Uterus (tissue), 4 donors: ENCODE measurements around the gene DGAT2. TPM values are rescaled to one million over a fixed set of nuclear protein-coding genes. Genes with fewer than 3 reads are reported as not detected.
"Not testable (repeated sequence)": the region's sequence is repeated elsewhere in the genome, so short reads cannot be mapped to it uniquely, and the experiment has no call there.

Experiments used
- DNase-seq, 2 donors: peaks; one replicate each; pipeline ENCODE4 v3.0.0-alpha.2; 2019 to 2020
- H3K27ac ChIP-seq, 2 donors: fragments of 200-600 bp; sonication (generic); 1 replicate in 1 of 2; 2 replicates in 1 of 2; pipeline ENCODE4 v1.5.1; 2016 to 2018
- H3K27me3 ChIP-seq, 2 donors: fragments of 200-600 bp; sonication (generic); one replicate each; pipeline ENCODE4 v1.5.1; 2018 to 2019; ENCODE audit warnings: control low read depth in 1 of 2
- H3K36me3 ChIP-seq, 2 donors: fragments of 200-600 bp; sonication (generic); one replicate each; pipeline ENCODE4 v1.5.1; 2019; ENCODE audit warnings: control low read depth in 1 of 2
- H3K4me1 ChIP-seq, 2 donors: fragments of 200-600 bp; sonication (generic); one replicate each; pipeline ENCODE4 v1.5.1; 2018 to 2019; ENCODE audit warnings: control low read depth in 1 of 2
- H3K4me3 ChIP-seq, 2 donors: fragments of 200-600 bp; sonication (generic); 1 replicate in 1 of 2; 2 replicates in 1 of 2; pipeline ENCODE4 v1.5.1; 2018 to 2019; ENCODE audit warnings: mild to moderate bottlenecking in 1 of 2
- H3K9me3 ChIP-seq, 2 donors: fragments of 200-600 bp; sonication (generic); one replicate each; pipeline ENCODE4 v1.5.1; 2019; ENCODE audit warnings: control low read depth in 1 of 2
- CTCF ChIP-seq, 4 experiments: fragments of 200-600 bp in 2 of 4; fragments of 450-650 bp in 2 of 4; sonication (generic) in 2 of 4; IDR thresholded peaks; one replicate each; pipeline ENCODE4 v1.5.1; 2016 to 2019; ENCODE audit warnings: antibody characterized with exemption in 4 of 4, mild to moderate bottlenecking in 2 of 4, moderate library complexity in 1 of 4
- POLR2A ChIP-seq, 2 donors: fragments of 450-650 bp; IDR thresholded peaks; one replicate each; pipeline ENCODE4 v1.6.1; 2016; ENCODE audit warnings: antibody characterized with exemption in 2 of 2, mild to moderate bottlenecking in 1 of 2, moderate library complexity in 1 of 2
- intact Hi-C: fragments of 100-400 bp; cut with DNase I; formaldehyde crosslinking; loops from one replicate; pipeline ENCODE4 v1.15.1; 2023; ENCODE audit warnings: low total_unique reads
- total RNA-seq, 4 donors: library from RNA; depleted of rRNA in 3 of 4; stranded (reverse); fragments of >200 nt in 3 of 4; gene quantifications; one replicate each; pipeline versions ENCODE4 v1.1.0 to v1.2.4, GENCODE V29; 2014 to 2023
- donor health status: DM: yes; HTN: yes; CAD: no.

DGAT2 gene
- total RNA-seq, 4 donors from 2014 or later = 0.29 to 1.5 (median 1.5) TPM; not detected in 1

GRCh38 chr11:75743711-75744563 lies 24.6 kb upstream of the DGAT2 start:
- TF ChIP-seq POLR2A (IDR thresholded peaks at IDR 0.05) (no peak), CTCF (IDR thresholded peaks at IDR 0.05) (no peak)
- Histone ChIP-seq H3K27ac (no peak overlapping the region), H3K4me3 (no peak overlapping the region), H3K36me3 (no peaks in the 10 kb centered on the region), H3K27me3 (no peaks in the 10 kb centered on the region), H3K4me1 (no peaks in the 10 kb centered on the region), H3K9me3 (no peaks in the 10 kb centered on the region)
- DNase-seq = no peak
- intact Hi-C loops = no loop called here

GRCh38 chr11:75745807-75746206 lies 22.8 kb upstream of the DGAT2 start:
- DNase-seq = no peak
- no peak for TF ChIP-seq CTCF (IDR thresholded peaks at IDR 0.05)
- no peak for TF ChIP-seq POLR2A (IDR thresholded peaks at IDR 0.05)
- intact Hi-C loops = no loop called here
- Histone ChIP-seq H3K27ac (no peak overlapping the region), H3K9me3 (no peaks in the 10 kb centered on the region), H3K36me3 (no peaks in the 10 kb centered on the region), H3K4me3 (no peak overlapping the region), H3K27me3 (no peaks in the 10 kb centered on the region), H3K4me1 (no peaks in the 10 kb centered on the region)

GRCh38 chr11:75748729-75749273 lies 19.8 kb upstream of the DGAT2 start:
- H3K27me3 ChIP-seq, H3K4me3 ChIP-seq, H3K36me3 ChIP-seq, H3K9me3 ChIP-seq, H3K4me1 ChIP-seq, DNase-seq, intact Hi-C loops, H3K27ac ChIP-seq: not testable (repeated sequence)

GRCh38 chr11:75754933-75755332 lies 13.6 kb upstream of the DGAT2 start:
- intact Hi-C loops, H3K27me3 ChIP-seq, H3K36me3 ChIP-seq, H3K9me3 ChIP-seq, H3K4me1 ChIP-seq, H3K27ac ChIP-seq, DNase-seq, H3K4me3 ChIP-seq: not testable (repeated sequence)

GRCh38 chr11:75757651-75758050 lies 10.9 kb upstream of the DGAT2 start:
- TF ChIP-seq POLR2A (IDR thresholded peaks at IDR 0.05) (no peak), CTCF (IDR thresholded peaks at IDR 0.05) (no peak)

GRCh38 chr11:75759832-75760231 lies 8.7 kb upstream of the DGAT2 start:
- Histone ChIP-seq H3K4me3 (no peak overlapping the region), H3K27ac (no peak overlapping the region), H3K9me3 (no peaks in the 10 kb centered on the region), H3K36me3 (no peaks in the 10 kb centered on the region), H3K4me1 (no peaks in the 10 kb centered on the region), H3K27me3 (no peaks in the 10 kb centered on the region)
- no peak for TF ChIP-seq CTCF (IDR thresholded peaks at IDR 0.05)
- DNase-seq = no peak
- intact Hi-C loops = no loop called here

More at GRCh38 chr11:75757651-75758050, 10.9 kb upstream of the DGAT2 start:
- intact Hi-C loops = no loop called here
- H3K4me3 ChIP-seq = no peak overlapping the region
- no peaks in the 10 kb centered on the region for H3K36me3 ChIP-seq
- no peak for DNase-seq
- no peaks in the 10 kb centered on the region for H3K27me3 ChIP-seq
- no peaks in the 10 kb centered on the region for H3K4me1 ChIP-seq
- no peak overlapping the region for H3K27ac ChIP-seq
- no peaks in the 10 kb centered on the region for H3K9me3 ChIP-seq
